Neural crest cell (in vitro differentiated cells): ENCODE results near the gene ADRB1. TPM values are rescaled to one million over a fixed set of nuclear protein-coding genes. Genes with fewer than 3 reads are reported as not detected.

Experiments
- DNase-seq: peaks from one replicate; pipeline ENCODE4 v3.0.0; 2021; ENCODE audit warnings: low read depth, mixed read lengths, low spot score
- H3K27ac Mint-ChIP-seq: one replicate; pipeline ENCODE4 v1.8.0; 2021; ENCODE audit warnings: mild to moderate bottlenecking, mixed read lengths; ENCODE audit not compliant: unreplicated experiment
- H3K27me3 Mint-ChIP-seq: 2 replicates; pipeline ENCODE4 v1.8.0; 2021; ENCODE audit warnings: low read depth, mild to moderate bottlenecking, mixed read lengths
- H3K36me3 Mint-ChIP-seq: 2 replicates; pipeline ENCODE4 v1.8.0; 2021; ENCODE audit warnings: low read depth, mild to moderate bottlenecking, mixed read lengths
- H3K4me1 Mint-ChIP-seq: 2 replicates; pipeline ENCODE4 v1.8.0; 2021; ENCODE audit warnings: mixed read lengths
- H3K4me3 Mint-ChIP-seq: one replicate; pipeline ENCODE4 v1.8.0; 2021; ENCODE audit warnings: mild to moderate bottlenecking, mixed read lengths
- H3K9me3 Mint-ChIP-seq: 2 replicates; pipeline ENCODE4 v1.8.0; 2021; ENCODE audit warnings: mixed read lengths
- CTCF ChIP-seq: fragments of 200-600 bp; sonication (generic); conservative IDR thresholded peaks from 2 replicates; pipeline ENCODE4 v1.5.0; 2021; ENCODE audit warnings: antibody characterized with exemption, mild to moderate bottlenecking
- total RNA-seq: library from RNA; stranded (reverse); gene quantifications from 2 replicates; pipeline ENCODE4 v1.2.1, GENCODE V29; 2021

ADRB1 gene
- total RNA-seq, 1 donor from 2014 or later = 0.07 TPM

GRCh38 chr10:114026189-114027040, 17.3 kb upstream of the ADRB1 start:
- H3K27me3 Mint-ChIP-seq = no peaks in the 10 kb centered on the region
- DNase-seq = no peak
- no peak for TF ChIP-seq CTCF
- H3K4me1 Mint-ChIP-seq = peaks cover 34% of the 10 kb centered on the region
- H3K36me3 Mint-ChIP-seq = no peaks in the 10 kb centered on the region
- H3K27ac Mint-ChIP-seq = no peak overlapping the region
- no peak overlapping the region for H3K4me3 Mint-ChIP-seq
- no peaks in the 10 kb centered on the region for H3K9me3 Mint-ChIP-seq

DNA sequence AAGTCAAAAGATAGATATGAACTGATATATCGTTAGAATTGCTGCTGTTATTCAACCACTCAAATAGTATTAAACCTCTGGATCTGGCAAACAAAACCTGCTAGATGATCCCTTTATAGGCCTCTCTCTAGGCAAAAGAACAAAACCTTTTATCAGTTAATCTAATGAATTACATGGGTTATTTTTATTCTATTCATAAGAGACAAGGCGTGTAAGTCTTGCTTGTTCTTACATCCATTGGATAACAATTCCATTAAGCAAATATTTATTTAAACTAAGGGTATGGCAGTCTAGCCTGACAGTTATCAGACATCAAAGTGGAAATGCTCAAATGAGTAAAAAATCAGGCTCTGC, 16.6 kb upstream of the ADRB1 start:
- peaks cover 29% of the 10 kb centered on the region for H3K4me1 Mint-ChIP-seq
- no peaks in the 10 kb centered on the region for H3K27me3 Mint-ChIP-seq
- TF ChIP-seq CTCF = no peak
- no peak for DNase-seq
- H3K4me3 Mint-ChIP-seq = no peak overlapping the region
- H3K9me3 Mint-ChIP-seq = no peaks in the 10 kb centered on the region
- H3K27ac Mint-ChIP-seq = no peak overlapping the region
- H3K36me3 Mint-ChIP-seq = no peaks in the 10 kb centered on the region

GRCh38 chr10:114027951-114028350, 15.7 kb upstream of the ADRB1 start:
- Mint-ChIP-seq H3K27me3 (no peaks in the 10 kb centered on the region), H3K27ac (no peak overlapping the region), H3K4me3 (no peak overlapping the region), H3K36me3 (no peaks in the 10 kb centered on the region), H3K9me3 (no peaks in the 10 kb centered on the region), H3K4me1 (peaks cover 26% of the 10 kb centered on the region)
- TF ChIP-seq CTCF = no peak
- DNase-seq = no peak

DNA sequence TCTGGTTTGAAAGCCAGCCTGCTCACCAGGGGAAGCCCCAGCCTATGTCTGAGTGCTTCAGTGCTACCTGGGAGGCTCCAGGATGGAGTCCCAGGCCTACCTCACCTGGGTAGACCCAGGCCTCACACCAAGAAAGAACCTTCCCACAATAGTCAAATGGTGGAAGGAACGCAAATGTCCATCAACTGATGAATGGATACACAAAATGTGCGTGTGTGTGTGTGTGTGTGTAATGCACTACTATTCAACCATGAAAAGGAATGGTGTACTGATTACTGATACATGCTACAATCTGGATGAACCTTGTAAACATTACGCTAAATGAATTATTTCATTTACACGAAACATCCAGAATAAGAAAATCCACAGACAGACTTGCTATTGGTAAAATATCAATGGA, 15.2 kb upstream of the ADRB1 start:
- no peak for TF ChIP-seq CTCF
- Mint-ChIP-seq H3K27me3 (no peaks in the 10 kb centered on the region), H3K4me3 (no peak overlapping the region), H3K27ac (no peak overlapping the region), H3K4me1 (peaks cover 27% of the 10 kb centered on the region), H3K9me3 (no peaks in the 10 kb centered on the region), H3K36me3 (no peaks in the 10 kb centered on the region)
- DNase-seq = no peak

- Mint-ChIP-seq H3K4me3 (no peak overlapping the region), H3K9me3 (no peaks in the 10 kb centered on the region), H3K4me1 (peaks cover 28% of the 10 kb centered on the region), H3K36me3 (no peaks in the 10 kb centered on the region), H3K27ac (no peak overlapping the region), H3K27me3 (no peaks in the 10 kb centered on the region)
- no peak for TF ChIP-seq CTCF
- no peak for DNase-seq
Observed at GRCh38 chr10:114029655-114030054, 14.0 kb upstream of the ADRB1 start.
